Kidney (tissue), 14 donors: ENCODE data around the gene RIPK1. TPM values are rescaled to one million over a fixed set of nuclear protein-coding genes. Genes with fewer than 3 reads are reported as not detected.

Experiments
- DNase-seq, 5 donors: peaks; one replicate each; pipeline ENCODE4 v3.0.0-alpha.2; 2013 to 2020
- FAIRE-seq: peaks from 2 replicates; lab custom pipeline; 2012; peaks lifted over from hg19 to GRCh38; lab: Jason Lieb, UNC
- H3K27ac ChIP-seq, 2 donors: one replicate each; pipeline ENCODE4 v1.7.0; 2013; ENCODE audit warnings: low read depth in 2 of 2, low read length in 2 of 2, inconsistent platforms in 1 of 2
- H3K27me3 ChIP-seq: one replicate; pipeline ENCODE4 v1.7.1; 2013; ENCODE audit warnings: low read length, inconsistent platforms; ENCODE audit not compliant: control insufficient read depth, insufficient read depth
- H3K36me3 ChIP-seq, 3 donors: one replicate each; pipeline versions ENCODE4 v1.7.0 to v1.7.1; 2013; ENCODE audit warnings: low read length in 3 of 3, control low read depth in 1 of 3, inconsistent platforms in 1 of 3; ENCODE audit not compliant: insufficient read depth in 3 of 3, control insufficient read depth in 2 of 3
- H3K4me1 ChIP-seq, 3 donors: one replicate each; pipeline versions ENCODE4 v1.7.0 to v1.7.1; 2013; ENCODE audit warnings: low read length in 3 of 3, inconsistent platforms in 1 of 3, low read depth in 1 of 3; ENCODE audit not compliant: control insufficient read depth in 2 of 3, insufficient read depth in 2 of 3
- H3K4me3 ChIP-seq, 3 donors: one replicate each; pipeline versions ENCODE4 v1.7.0 to v1.8.1; 2013; ENCODE audit warnings: low read length in 3 of 3, control low read depth in 1 of 3, inconsistent platforms in 1 of 3
- H3K9ac ChIP-seq, 3 donors: one replicate each; pipeline versions ENCODE4 v1.7.0 to v1.7.1; 2013; ENCODE audit warnings: low read length in 3 of 3, control low read depth in 1 of 3, inconsistent platforms in 1 of 3
- H3K9me3 ChIP-seq, 3 donors: one replicate each; pipeline versions ENCODE4 v1.7.0 to v1.7.1; 2013; ENCODE audit warnings: low read length in 3 of 3, control low read depth in 1 of 3, inconsistent platforms in 1 of 3; ENCODE audit not compliant: control insufficient read depth in 2 of 3, insufficient read depth in 1 of 3
- intact Hi-C: fragments of 100-400 bp; cut with DNase I; formaldehyde crosslinking; loops from one replicate; pipeline ENCODE4 v1.11.1; 2022
- polyA plus RNA-seq: library from polyadenylated mRNA; stranded (reverse); fragments of 350-450 nt; fragmentation: Illumina TruSeq; extraction: RNeasy Lipid Tissue Mini Kit (QIAGEN cat#74804); gene quantifications from one replicate; pipeline ENCODE4 v1.2.3, GENCODE V29; 2014; ENCODE audit warnings: low read depth, low replicate concordance; ENCODE audit not compliant: insufficient read depth
- total RNA-seq: library from RNA; stranded (reverse); fragmentation: NEBNext Ultra II Directional; extraction: Animal tissue kit (Norgen Biotek cat#: 25700); gene quantifications from one replicate; pipeline ENCODE4 v1.2.1, GENCODE V29; 2021
- TF ChIP-seq, protein P1 (sequence below): IDR thresholded peaks from 3 replicates; pipeline ENCODE4 v1.5.1; 2012; ENCODE audit warnings: mild to moderate bottlenecking, moderate library complexity, borderline replicate concordance; ENCODE audit not compliant: insufficient read depth; ENCODE audit errors: extremely low read depth
- donor health status: control.
- donor health status: control.
- donor health status: control.
- donor health status: control.
- donor health status: control.
- donor health status: DM: yes; HTN: yes; CAD: no.
- donor health status: Normal renal cell carcinoma (clear cell type).

The RIPK1 gene
- total and polyA plus RNA-seq, 2 donors from 2014 or later, result 14.7 to 30.4 TPM

DNA sequence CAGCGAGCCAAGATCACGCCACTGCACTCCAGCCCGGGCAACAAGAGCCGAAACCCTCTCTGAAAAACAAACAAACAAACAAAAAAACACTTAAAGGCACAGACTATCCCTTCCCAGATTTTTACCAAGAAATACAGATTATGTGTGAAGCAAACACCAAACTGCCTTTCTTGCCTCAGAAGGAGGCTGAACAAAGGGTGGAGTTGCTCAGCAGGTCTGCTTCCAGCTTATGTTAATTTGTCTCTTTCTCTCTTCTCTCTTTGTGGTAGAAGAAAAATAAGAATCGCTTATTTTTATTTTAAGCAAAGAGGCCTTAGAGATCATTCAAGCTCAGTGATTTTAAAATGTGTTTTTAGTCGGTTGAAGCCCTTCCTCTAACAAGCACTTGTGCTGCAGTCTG lies 74.9 kb downstream of the RIPK1 start:
- no peak for FAIRE-seq
- DNase-seq, result no peak
- Histone ChIP-seq H3K9me3 (no peaks in the 10 kb centered on the region), H3K27ac (no peak overlapping the region), H3K27me3 (no peaks in the 10 kb centered on the region), H3K4me1 (peaks cover 5 to 11% (median 9%) of the 10 kb centered on the region in 3 donors), H3K9ac (no peak overlapping the region), H3K4me3 (no peak overlapping the region), H3K36me3 (peaks cover 0 to 30% (median 12%) of the 10 kb centered on the region in 3 donors)
- TF ChIP-seq, protein P1, sequence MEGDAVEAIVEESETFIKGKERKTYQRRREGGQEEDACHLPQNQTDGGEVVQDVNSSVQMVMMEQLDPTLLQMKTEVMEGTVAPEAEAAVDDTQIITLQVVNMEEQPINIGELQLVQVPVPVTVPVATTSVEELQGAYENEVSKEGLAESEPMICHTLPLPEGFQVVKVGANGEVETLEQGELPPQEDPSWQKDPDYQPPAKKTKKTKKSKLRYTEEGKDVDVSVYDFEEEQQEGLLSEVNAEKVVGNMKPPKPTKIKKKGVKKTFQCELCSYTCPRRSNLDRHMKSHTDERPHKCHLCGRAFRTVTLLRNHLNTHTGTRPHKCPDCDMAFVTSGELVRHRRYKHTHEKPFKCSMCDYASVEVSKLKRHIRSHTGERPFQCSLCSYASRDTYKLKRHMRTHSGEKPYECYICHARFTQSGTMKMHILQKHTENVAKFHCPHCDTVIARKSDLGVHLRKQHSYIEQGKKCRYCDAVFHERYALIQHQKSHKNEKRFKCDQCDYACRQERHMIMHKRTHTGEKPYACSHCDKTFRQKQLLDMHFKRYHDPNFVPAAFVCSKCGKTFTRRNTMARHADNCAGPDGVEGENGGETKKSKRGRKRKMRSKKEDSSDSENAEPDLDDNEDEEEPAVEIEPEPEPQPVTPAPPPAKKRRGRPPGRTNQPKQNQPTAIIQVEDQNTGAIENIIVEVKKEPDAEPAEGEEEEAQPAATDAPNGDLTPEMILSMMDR, result no peak
- intact Hi-C loops, result no loop called here

DNA sequence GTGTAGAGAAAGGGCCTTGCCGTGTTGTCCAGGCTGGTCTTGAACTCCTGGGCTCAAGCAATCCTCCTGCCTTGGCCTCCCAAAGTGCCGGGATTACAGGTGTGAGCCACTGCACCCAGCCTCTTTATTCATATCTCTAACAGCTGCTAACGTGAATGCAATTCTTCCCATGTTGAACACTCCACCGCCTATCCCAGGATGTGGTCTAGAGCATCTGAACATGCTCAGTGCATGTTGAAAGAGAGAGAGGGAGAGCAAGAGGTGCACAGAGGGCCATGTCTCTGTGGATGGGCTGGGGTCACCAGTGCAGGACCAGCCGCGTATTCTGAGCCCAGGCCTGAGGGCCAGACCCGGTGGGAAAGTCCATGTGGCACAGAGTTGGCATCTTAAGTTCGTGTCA lies 76.3 kb downstream of the RIPK1 start:
- Histone ChIP-seq H3K9ac (no peak overlapping the region), H3K36me3 (peaks cover 0 to 29% (median 9%) of the 10 kb centered on the region in 3 donors), H3K4me3 (no peak overlapping the region), H3K9me3 (no peaks in the 10 kb centered on the region), H3K27ac (no peak overlapping the region), H3K27me3 (no peaks in the 10 kb centered on the region), H3K4me1 (peaks cover 0 to 5% (median 3%) of the 10 kb centered on the region in 3 donors)
- TF ChIP-seq, protein P1, result no peak
- intact Hi-C loops, result no loop called here
- no peak for DNase-seq
- no peak for FAIRE-seq

DNA sequence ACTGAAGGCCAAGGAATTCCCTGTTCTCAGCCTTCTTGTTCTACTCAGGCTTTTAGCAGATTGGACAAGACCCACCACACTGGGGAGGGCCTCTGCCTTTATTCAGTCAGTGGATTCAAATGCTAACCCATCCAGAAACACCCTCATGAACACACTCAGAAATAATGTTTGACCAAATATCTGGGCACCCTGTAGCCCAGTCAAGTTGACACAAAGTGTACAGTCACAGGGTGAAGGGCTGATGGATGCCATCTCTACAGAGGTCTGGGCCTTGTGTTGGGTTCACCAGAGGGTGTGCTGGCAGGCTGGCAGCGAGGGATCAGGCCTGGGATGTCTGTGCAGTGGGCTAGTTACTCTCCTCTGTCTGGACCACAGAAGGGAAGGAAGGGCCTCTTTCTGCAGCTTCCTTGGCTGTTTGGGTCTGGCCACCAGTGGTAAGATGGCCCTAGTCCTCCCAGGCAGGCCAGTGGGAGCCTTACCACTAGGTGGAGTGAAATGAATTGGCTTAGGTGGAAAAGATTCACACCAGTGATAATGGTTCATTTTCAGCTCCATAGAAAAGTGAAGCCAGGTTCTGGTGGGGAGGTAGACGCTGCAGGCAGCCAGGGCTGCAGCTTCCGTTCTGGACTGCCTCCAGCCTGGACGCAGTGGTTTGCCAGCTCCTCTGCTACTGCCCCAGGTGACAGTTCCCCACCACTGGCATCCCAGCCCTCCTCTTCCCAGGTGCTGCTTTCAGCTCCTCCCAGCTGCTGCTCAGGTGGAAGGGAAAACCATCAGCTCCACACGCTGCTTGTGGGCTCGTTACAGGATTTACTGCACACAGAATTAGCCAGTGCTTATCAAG lies 79.8 kb downstream of the RIPK1 start:
- intact Hi-C loops, result no loop called here
- Histone ChIP-seq H3K36me3 (peaks cover 0 to 20% (median 10%) of the 10 kb centered on the region in 3 donors), H3K27ac (no peak overlapping the region), H3K27me3 (no peaks in the 10 kb centered on the region), H3K4me3 (no peak overlapping the region), H3K9ac (no peak overlapping the region), H3K9me3 (no peaks in the 10 kb centered on the region), H3K4me1 (no peaks in the 10 kb centered on the region)
- TF ChIP-seq, protein P1, result no peak
- FAIRE-seq (no peak), DNase-seq (no peak)
